NOMO-1 (cell line): ENCODE results near the gene MST1.

Source experiments
- DNase-seq, 2 experiments: peaks; one replicate each; lab custom pipeline; 2025; ENCODE audit not compliant: unreplicated experiment in 2 of 2; lab: John Stamatoyannopoulos, UW

MST1 gene

DNA sequence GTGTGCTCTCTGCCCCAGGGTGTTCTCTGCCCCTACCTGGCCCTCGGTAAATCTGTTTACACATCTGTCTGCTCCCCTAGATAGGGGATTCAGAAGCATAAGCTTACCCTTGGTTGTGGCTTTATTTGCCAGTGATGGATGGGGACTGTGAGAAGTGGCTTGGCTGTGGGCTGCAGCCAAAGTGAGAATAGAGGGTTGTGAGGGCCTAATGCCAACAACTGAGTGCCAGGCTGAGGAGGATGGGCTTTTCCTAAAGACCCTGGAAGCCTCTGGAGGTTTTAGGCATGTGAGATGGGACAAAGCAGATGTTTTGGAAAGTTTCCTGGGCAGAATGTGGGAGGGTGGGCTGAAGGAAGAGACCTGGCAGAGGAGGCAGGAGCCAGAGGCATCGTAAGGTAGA lies 30.6 kb downstream of the MST1 start:
- no peak for DNase-seq

DNA sequence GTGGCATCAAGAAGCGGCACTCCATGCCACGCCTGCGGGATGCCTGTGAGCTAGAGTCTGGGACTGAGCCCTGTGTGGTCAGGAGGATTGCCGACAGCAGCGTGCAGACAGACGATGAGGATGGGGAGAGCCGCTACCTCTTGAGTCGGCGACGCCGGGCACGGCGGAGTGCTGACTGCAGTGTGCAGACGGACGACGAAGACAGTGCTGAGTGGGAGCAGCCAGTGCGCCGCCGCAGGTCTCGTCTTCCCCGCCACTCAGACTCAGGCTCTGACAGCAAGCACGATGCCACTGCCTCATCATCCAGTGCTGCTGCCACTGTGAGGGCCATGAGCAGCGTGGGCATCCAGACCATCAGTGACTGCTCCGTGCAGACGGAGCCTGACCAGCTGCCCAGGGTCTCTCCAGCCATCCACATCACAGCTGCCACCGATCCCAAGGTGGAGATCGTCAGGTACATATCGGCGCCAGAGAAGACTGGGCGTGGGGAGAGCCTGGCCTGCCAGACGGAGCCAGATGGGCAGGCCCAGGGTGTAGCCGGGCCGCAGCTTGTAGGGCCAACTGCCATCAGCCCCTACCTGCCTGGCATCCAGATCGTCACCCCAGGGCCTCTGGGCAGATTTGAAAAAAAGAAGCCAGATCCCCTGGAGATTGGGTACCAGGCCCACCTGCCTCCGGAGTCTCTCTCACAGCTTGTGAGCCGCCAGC lies 31.9 kb downstream of the MST1 start:
- DNase-seq: no peak

DNA sequence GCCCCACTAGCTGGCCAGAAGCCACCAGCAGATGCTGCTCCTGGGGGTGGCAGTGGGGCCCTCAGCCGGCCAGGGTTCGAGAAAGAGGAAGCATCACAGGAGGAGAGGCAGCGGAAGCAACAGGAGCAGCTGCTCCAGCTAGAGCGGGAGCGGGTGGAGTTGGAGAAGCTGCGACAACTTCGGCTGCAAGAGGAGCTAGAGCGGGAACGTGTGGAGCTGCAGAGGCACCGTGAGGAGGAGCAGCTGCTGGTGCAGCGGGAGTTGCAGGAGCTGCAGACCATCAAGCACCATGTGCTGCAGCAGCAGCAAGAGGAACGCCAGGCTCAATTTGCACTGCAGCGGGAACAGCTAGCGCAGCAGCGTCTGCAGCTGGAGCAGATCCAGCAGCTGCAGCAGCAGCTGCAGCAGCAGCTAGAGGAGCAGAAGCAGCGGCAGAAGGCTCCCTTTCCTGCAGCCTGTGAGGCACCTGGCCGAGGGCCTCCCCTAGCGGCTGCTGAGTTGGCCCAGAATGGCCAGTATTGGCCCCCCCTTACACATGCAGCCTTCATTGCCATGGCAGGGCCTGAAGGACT lies 32.6 kb downstream of the MST1 start:
- DNase-seq: peak; percentile 14 to 32

DNA sequence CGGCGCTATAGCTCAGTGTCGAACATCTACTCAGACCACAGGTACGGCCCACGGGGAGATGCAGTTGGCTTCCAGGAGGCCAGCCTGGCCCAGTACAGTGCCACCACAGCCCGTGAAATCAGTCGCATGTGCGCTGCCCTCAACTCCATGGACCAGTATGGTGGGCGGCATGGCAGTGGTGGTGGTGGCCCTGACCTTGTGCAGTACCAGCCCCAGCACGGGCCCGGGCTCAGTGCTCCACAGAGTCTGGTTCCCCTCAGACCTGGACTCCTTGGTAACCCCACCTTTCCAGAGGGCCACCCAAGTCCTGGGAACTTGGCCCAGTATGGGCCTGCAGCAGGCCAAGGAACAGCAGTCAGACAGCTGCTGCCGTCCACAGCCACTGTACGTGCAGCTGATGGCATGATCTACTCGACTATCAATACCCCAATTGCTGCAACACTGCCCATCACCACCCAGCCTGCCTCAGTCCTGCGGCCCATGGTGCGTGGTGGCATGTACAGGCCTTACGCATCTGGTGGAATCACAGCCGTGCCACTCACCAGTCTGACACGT lies 33.5 kb downstream of the MST1 start:
- no peak for DNase-seq

DNA sequence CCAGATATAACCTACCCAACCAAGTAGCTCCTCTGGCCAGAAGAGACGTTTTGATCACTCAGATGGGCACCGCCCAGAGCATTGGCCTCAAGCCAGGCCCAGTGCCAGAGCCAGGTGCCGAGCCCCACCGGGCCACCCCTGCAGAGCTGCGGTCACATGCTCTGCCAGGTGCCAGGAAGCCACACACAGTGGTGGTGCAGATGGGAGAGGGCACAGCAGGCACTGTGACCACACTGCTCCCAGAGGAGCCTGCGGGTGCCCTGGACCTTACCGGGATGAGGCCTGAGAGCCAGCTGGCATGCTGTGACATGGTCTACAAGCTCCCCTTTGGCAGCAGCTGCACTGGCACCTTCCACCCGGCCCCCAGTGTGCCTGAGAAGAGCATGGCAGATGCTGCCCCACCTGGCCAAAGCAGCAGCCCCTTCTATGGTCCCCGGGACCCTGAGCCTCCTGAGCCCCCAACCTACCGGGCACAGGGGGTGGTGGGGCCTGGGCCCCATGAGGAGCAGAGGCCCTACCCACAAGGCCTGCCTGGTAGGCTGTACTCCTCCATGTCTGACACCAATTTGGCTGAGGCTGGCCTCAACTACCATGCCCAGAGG lies 34.2 kb downstream of the MST1 start:
- no peak for DNase-seq

DNA sequence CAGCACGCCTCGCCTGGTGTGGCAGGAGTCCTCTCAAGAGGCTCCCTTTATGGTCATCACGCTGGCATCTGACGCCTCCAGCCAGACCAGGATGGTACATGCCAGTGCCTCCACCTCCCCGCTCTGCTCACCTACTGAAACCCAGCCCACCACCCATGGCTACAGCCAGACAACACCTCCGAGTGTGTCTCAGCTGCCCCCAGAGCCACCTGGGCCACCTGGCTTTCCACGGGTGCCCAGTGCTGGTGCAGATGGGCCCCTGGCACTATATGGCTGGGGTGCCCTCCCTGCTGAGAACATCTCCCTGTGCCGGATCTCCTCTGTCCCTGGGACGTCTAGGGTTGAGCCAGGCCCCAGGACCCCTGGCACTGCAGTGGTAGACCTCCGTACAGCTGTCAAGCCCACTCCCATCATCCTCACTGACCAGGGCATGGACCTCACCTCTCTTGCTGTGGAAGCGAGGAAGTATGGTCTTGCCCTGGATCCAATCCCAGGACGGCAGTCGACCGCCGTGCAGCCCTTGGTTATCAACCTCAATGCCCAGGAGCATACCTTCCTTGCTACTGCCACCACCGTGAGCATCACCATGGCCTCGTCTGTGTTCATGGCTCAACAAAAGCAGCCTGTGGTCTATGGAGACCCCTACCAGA lies 35.0 kb downstream of the MST1 start:
- no peak for DNase-seq

DNA sequence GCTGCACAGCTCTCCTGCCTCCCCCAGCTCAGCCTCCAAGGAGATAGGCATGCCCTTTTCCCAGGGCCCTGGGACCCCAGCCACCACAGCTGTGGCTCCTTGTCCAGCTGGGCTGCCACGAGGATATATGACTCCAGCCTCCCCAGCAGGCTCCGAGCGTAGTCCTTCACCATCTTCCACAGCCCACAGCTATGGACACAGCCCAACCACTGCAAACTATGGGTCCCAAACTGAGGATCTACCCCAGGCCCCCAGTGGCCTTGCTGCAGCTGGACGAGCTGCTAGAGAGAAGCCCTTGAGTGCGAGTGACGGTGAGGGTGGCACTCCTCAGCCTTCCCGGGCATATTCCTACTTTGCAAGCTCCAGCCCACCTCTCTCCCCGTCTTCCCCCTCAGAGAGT lies 35.7 kb downstream of the MST1 start:
- no peak for DNase-seq

DNA sequence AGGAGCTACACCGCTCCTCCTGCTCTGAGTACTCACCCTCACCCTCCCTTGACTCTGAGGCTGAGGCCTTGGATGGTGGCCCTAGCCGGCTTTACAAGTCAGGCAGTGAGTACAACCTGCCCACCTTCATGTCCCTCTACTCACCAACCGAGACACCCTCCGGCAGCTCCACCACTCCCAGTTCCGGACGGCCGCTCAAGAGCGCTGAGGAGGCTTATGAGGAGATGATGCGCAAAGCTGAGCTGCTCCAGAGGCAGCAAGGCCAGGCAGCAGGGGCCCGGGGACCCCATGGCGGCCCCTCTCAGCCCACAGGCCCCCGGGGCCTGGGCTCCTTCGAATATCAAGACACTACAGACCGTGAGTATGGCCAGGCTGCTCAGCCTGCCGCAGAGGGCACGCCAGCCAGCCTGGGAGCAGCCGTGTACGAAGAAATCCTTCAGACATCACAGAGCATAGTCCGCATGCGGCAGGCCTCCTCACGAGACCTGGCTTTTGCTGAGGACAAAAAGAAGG lies 36.3 kb downstream of the MST1 start:
- no peak for DNase-seq

DNA sequence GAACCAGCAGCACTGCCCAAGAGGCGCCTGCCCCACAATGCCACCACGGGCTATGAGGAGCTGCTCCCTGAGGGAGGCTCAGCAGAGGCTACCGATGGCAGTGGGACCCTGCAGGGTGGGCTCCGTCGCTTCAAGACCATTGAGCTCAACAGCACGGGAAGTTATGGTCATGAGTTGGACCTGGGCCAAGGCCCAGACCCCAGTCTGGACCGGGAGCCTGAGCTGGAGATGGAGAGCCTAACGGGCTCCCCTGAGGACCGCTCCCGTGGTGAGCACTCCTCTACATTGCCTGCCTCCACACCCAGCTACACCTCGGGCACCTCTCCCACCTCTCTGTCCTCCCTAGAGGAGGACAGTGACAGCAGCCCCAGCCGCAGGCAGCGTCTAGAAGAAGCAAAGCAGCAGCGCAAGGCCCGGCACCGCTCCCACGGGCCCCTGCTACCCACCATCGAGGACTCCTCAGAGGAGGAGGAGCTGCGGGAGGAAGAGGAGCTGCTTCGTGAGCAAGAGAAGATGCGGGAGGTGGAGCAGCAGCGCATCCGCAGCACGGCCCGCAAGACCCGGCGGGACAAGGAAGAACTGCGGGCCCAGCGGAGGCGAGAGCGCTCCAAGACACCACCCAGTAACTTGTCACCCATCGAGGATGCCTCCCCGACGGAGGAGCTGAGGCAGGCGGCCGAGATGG lies 36.9 kb downstream of the MST1 start:
- DNase-seq: no peak

DNA sequence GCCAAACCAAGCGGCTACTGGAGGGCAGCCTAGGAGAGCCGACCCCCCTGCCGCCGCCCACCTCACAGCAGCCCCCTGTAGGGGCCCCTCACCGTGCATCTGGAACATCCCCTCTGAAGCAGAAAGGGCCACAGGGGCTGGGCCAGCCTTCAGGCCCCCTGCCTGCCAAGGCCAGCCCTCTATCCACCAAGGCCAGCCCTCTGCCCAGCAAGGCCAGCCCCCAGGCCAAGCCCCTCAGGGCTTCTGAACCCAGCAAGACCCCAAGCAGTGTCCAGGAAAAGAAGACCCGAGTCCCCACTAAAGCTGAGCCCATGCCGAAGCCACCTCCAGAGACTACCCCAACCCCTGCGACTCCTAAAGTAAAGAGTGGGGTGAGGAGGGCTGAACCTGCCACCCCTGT lies 38.6 kb downstream of the MST1 start:
- no peak for DNase-seq

DNA sequence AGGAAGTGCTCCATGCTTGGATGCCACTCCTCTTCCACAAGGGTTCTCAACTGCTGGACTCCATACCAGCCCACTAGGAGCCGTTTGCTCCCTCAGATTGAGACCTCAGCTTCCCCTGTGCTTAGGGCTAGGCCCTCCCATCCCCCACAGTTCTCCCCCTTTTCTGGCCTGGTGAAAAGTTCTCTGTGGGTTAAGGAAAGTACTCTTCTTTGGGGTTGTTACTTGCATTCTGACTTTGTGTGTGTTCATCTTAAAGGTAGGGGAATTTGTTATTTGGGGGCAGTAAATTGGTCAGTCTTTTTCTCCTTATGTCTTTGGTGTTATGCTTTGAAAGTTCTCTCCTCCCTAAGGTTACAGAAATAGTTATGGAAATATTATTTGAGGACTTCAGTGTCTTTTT lies 39.1 kb downstream of the MST1 start:
- DNase-seq: no peak

DNA sequence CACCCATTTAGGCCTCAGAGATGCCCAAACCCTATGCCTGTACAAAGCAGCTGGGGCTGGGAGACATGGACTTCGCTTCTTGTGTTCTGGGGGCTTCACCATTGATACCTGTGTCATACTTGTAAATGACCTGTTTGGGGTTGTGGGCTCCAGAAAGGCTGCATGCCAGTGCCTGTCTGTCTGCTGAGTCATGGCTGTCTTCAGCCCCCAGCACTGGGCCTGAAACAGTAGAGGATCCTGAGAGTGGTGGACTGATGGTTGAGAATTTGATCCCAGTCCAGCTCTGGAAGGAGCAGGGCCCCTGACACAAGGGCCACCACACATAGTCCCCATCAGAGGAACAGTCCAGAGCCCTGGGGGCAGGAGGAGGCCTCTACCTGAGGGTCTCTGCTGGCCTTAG lies 39.7 kb downstream of the MST1 start:
- DNase-seq: no peak

DNA sequence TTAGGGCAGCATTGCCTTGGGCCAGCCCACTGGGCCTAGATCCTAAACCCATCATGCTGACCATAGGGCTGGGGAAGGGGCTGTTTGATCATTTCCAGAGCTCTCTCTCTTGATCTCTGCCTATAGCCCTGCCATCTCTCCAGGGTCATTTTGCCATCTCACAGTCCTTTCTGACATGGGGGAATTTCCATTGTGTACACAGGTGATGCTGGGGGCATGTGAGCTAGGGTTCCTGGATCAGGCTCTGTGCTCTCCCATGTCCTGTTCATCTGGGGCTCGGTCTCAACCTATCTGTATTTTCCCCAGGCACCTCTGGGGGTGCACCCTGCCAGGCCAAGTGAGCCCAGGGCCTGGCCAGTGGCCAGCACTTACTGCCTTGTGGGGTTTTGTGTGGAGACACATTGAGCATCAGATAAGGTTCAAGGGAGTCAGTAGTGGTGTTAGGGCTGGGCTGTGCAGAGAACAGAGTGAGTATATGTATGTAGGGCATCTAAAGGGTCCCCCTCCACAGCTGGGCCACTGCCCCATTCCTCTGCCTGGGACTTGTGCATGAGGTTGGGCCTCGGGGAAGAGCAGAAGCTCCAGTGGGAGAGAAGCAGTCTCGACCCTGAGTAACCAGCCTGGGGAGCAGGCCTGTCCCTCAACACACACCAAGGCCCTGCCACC lies 40.8 kb downstream of the MST1 start:
- DNase-seq: no peak

DNA sequence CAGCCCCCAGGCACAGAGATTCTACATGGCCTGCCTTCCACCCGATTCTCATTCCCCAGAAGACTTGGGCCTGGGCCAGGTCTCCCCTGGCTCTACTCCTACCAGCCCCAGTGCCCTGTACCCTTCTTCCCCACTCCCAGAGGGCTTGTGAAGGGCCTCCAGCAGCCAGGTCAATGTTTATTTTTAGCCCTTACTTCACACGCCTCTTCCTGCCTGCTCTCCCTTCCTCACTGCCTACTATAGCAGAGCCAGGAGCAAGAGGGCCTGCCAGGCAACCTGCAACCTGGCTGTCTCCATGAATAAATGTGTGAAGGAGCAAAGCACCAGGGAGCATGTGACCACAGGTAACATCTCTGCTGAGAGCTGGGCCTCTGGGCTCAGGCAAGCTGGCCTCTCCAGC lies 41.5 kb downstream of the MST1 start:
- no peak for DNase-seq

DNA sequence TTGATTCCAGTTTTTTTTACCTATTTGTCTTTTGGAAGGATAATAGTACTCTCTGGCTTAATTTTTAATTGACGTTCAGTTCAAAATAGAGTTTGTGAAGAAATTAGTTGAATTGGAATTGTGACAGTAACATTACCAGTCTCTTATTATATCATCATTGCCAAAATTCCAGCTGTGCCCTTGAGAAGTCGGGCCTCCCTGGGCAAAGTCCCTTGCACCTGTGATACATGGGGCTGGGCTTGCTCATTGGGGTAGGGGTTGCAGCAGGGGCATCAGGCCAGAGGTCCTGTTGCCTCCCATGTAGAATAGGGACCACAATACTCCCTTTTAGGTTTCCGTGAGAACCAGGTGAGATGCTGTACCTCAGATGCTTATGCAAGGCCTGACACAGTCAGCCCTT lies 43.0 kb downstream of the MST1 start:
- no peak for DNase-seq

DNA sequence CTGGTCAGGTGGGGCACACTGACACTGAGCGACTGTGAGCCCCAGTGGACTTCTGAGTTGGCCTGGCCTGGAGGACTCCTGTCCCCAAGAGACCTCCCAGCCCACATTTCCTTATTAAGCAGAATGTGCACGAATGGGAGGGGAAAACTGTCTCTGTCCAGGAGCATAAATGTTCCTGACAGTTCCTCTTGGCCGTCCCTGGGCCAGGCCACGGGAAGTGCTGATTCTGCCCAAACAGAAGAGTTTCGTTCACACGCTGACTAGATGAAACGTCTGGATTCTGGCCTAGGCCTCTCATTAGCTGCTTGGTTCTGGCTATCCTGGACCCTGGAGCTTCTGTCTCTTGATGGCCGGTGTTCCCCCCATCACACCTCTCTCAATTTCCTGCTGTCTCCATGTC lies 44.6 kb downstream of the MST1 start:
- DNase-seq: no peak

DNA sequence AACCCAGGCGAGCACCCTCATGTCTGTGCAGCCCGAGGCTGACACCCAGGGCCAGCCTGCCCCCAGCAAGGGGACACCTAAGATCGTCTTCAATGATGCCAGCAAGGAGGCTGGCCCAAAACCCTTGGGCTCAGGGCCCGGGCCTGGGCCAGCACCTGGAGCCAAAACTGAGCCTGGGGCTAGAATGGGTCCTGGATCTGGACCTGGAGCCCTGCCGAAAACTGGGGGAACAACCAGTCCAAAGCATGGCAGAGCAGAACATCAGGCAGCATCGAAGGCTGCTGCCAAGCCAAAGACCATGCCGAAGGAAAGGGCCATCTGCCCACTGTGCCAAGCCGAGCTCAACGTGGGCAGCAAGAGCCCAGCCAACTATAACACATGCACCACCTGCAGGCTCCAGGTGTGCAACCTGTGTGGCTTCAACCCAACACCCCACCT lies 46.5 kb downstream of the MST1 start:
- no peak for DNase-seq

DNA sequence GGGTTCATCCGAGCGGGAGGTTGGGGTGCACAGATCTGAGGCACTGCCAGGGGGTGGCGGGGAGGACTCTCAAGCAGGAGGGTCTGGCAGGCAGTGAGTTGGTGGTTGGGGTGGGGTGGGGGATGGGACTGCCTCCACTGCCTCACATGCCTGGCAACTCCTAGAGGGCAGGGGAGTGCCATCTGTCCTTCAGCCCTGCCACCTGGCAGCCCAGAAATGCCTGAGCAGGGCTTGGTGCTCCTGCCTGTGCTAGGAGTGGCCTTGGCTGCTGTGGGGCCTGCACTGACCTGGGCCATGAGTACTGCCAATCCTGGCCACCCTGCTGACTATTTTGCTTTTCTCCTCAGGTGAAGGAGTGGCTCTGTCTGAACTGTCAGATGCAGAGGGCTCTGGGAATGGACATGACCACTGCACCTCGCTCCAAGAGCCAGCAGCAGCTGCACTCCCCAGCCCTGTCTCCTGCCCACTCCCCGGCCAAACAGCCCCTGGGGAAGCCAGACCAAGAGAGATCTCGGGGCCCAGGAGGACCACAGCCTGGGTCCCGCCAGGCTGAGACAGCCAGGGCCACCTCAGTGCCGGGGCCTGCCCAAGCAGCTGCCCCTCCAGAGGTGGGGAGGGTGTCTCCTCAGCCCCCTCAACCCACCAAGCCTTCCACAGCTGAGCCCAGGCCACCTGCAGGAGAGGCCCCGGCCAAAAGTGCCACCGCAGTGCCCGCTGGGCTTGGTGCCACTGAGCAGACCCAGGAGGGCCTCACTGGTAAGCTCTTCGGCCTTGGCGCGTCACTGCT lies 47.2 kb downstream of the MST1 start:
- DNase-seq: no peak

DNA sequence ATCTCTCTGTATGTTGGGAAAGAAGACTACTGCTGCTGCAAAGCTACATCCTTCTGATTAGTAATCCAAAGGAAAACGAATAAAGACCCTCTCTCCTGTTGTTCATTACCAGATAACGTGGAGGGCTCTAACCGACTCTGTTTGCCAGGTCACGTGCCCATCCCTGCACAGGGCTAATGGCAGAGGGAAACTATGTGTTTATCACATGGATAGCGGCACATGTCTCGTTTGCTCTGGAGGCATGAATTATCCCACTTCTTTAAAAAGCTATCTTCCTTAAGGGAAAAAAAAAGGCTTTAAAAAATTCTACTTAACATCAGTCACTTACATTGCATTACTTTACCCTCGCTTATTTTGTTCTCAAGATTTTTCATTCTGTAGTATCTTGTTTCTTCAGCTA lies 48.0 kb downstream of the MST1 start:
- no peak for DNase-seq

DNA sequence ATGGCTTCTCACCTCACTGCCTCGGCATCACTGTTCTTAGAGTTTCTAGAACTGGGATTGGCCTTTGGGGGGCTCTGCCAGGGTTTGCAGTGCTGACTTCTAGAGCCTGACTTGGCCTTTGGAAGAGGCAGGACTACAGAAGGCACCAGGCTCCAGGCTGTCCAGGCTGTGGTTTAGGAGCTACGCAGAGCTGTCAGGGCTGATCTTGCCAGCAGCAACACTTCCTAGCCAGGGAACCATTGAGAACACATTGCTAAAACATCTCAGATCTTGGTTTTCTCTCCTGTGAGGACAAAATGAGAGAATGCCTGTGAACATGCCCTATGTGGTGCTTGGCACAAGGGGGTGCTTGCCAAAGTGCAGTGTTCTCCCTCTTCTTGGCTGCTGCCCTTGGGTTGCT lies 49.7 kb downstream of the MST1 start:
- DNase-seq: no peak
